ENCODE data around the gene CPTP. TPM values are rescaled to one million over a fixed set of nuclear protein-coding genes. Genes with fewer than 3 reads are reported as not detected.

Gene CPTP
- 9.4 and 17.7 TPM in 2 replicates for total RNA-seq (ENCODE audit: low replicate concordance)

DNA sequence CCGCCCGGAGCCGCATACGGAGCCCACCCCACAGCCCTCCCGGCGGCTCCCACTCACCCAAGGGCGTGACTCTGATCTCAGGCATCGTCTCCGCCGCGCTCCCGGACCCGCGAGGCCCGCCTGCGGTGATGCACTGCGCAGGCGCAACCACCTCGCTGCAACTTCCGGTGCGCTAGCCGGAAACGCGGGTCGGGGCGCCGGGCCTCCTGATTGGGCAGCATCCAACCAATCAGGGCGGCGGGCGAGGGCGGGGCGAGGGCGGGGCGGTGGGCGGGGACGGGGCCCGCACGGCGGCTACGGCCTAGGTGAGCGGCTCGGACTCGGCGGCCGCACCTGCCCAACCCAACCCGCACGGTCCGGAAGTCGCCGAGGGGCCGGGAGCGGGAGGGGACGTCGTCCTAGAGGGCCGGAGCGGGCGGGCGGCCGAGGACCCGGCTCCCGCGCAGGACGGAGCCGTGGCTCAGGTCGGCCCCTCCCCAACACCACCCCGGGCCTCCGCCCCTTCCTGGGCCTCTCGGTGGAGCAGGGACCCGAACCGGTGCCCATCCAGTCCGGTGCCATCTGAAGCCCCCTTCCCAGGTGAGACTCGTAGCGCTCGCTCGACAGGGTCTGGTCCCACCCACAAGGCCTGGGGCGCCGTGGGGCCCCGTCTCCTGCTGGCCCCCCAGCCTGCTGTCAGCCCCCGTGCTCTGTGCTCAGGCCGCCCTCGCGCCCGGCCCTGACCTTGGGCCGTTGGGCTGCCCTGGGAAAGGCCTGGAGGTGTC, at the start of gene CPTP, which contains the start of gene INTS11:
TSS of gene CPTP (plus strand) at position 279 of the 764 bp plus-strand sequence. CDS start 2,109 bp downstream, outside the sequence.
TSS of gene INTS11 (minus strand) at position 137 of the 764 bp plus-strand sequence. CDS start at position 85, 52 bp downstream.
- no peak for TF ChIP-seq CTCF (IDR thresholded peaks at IDR 0.05; ENCODE audit: insufficient read depth, low read length)
- peak; percentile 88 for DNase-seq (ENCODE audit: low read depth)
- H3K4me3 ChIP-seq (ENCODE audit: low read depth, low read length): peak within 1 kb of the TSS; percentile 84

GRCh38 chr1:1274931-1275431, 49.6 kb upstream of the CPTP start:
- no peak for DNase-seq (ENCODE audit: low read depth)
- TF ChIP-seq CTCF (IDR thresholded peaks at IDR 0.05; ENCODE audit: insufficient read depth, low read length): no peak
- peak overlapping the region; percentile 77 for H3K4me3 ChIP-seq (ENCODE audit: low read depth, low read length)

DNA sequence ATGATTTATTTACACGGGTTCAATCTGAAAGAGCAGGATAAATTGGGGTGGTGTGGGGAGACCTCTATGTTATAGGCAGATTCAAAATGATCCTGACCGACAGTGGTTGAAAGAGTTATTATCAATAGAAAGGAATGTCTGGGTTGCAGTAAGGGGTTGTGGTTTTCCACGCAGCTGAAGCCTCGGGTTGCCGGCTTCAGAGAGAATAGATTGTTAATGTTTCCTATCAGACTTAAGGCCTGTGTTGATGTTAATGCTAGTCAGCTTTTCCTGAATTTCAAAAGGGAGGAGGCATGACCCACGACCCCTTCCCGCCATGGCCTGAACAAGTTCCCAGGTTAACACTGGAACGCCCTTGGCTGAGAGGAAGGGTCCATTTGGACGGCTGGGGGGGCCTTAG, 48.8 kb upstream of the CPTP start:
- no peak for TF ChIP-seq CTCF (IDR thresholded peaks at IDR 0.05; ENCODE audit: insufficient read depth, low read length)
- DNase-seq (ENCODE audit: low read depth): no peak
- H3K4me3 ChIP-seq (ENCODE audit: low read depth, low read length): no peak overlapping the region

DNA sequence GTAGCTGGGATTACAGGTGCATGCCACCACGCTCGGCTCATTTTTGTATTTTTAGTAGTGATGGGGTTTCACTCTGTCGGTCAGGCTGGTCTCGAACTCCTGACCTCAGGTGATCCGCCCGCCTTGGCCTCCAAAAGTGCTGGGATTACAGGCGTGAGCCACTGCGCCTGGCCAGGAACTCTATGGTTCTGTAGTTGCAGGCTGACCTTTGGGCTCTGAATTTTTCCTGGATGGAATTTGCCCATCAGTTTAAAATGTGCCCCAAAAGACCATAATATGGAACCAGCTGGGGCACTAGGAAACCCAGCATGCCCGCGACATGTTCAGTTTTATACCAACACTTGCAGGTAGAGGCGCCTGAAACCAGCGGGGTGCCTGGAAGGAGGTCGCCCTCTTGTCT, 46.0 kb upstream of the CPTP start:
- H3K4me3 ChIP-seq (ENCODE audit: low read depth, low read length): no peak overlapping the region
- TF ChIP-seq CTCF (IDR thresholded peaks at IDR 0.05; ENCODE audit: insufficient read depth, low read length): no peak
- no peak for DNase-seq (ENCODE audit: low read depth)

GRCh38 chr1:1279028-1279427, 45.6 kb upstream of the CPTP start:
- DNase-seq (ENCODE audit: low read depth): no peak
- no peak for TF ChIP-seq CTCF (IDR thresholded peaks at IDR 0.05; ENCODE audit: insufficient read depth, low read length)
- H3K4me3 ChIP-seq (ENCODE audit: low read depth, low read length): no peak overlapping the region

DNA sequence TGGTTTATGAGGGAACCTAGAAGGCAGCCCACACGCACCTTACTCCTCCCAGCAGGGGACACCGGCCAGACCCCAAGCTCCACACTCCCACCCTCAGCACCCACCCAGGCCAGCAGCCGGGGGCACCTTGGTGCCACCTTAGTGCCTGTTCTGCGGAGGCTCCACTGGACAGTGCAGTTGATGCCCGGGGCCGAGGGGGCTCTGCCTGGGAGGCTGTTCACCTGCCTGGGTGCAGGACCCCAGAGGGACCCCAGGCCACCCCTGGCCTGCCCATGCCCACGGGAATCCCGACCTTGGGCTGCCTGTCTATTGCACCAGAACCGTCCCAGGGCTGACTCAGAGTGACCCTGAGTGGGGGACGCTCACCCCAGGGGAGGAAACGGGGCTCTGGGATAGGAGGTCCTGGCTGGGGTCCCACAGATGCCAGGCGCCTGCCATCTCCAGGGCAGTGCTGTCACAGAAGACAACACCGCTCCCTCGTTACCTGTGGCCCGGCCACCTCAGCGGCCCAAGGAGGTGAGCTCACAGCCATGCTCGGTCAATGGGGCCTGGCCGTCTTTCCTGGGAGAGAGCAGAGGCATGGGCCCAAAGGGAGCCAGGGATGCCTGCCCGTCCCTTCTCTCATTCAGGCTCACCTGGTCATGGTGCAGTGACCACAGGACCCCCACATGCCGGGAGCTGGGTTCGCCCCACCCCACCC, 43.7 kb upstream of the CPTP start:
- H3K4me3 ChIP-seq (ENCODE audit: low read depth, low read length): no peak overlapping the region
- no peak for DNase-seq (ENCODE audit: low read depth)
- no peak for TF ChIP-seq CTCF (IDR thresholded peaks at IDR 0.05; ENCODE audit: insufficient read depth, low read length)
